GM19463 (cell line): ENCODE results near the gene CTNNBIP1.
A peak's percentile ranks its signal among the peaks of the same experiment; 100 is the strongest.

Experiments
- ATAC-seq: cut with Tn5 transposase; IDR thresholded peaks from one replicate; pipeline ENCODE4 v1.9.1; 2021; ENCODE audit warnings: mild to moderate bottlenecking, moderate library complexity; ENCODE audit not compliant: unreplicated experiment

CTNNBIP1 gene

GRCh38 chr1:9881838-9882249, 28.2 kb downstream of the CTNNBIP1 start:
- no peak for ATAC-seq

GRCh38 chr1:9878404-9878803, 31.7 kb downstream of the CTNNBIP1 start:
- no peak for ATAC-seq

- no peak for ATAC-seq
Measured at GRCh38 chr1:9877962-9878361, 32.1 kb downstream of the CTNNBIP1 start.

- no peak for ATAC-seq
Measured at GRCh38 chr1:9875636-9876000, 34.5 kb downstream of the CTNNBIP1 start.

GRCh38 chr1:9874959-9875635, 35.0 kb downstream of the CTNNBIP1 start:
- ATAC-seq = peak; percentile 56

- no peak for ATAC-seq
Measured at GRCh38 chr1:9874412-9874811, 35.7 kb downstream of the CTNNBIP1 start.

- no peak for ATAC-seq
Measured at GRCh38 chr1:9873992-9874391, 36.1 kb downstream of the CTNNBIP1 start.

- no peak for ATAC-seq
Measured at GRCh38 chr1:9873385-9873784, 36.7 kb downstream of the CTNNBIP1 start.

- no peak for ATAC-seq
Measured at GRCh38 chr1:9872430-9873165, 37.5 kb downstream of the CTNNBIP1 start.

- no peak for ATAC-seq
Measured at GRCh38 chr1:9871707-9872425, 38.2 kb downstream of the CTNNBIP1 start.

- ATAC-seq = no peak
Measured at GRCh38 chr1:9871021-9871420, 39.0 kb downstream of the CTNNBIP1 start.

GRCh38 chr1:9870572-9870971, 39.5 kb downstream of the CTNNBIP1 start:
- no peak for ATAC-seq

GRCh38 chr1:9869831-9870251, 40.2 kb downstream of the CTNNBIP1 start:
- ATAC-seq = no peak

GRCh38 chr1:9868244-9868590, 41.9 kb downstream of the CTNNBIP1 start:
- ATAC-seq = no peak

- ATAC-seq = no peak
Measured at GRCh38 chr1:9867408-9868243, 42.4 kb downstream of the CTNNBIP1 start.

GRCh38 chr1:9866836-9867235, 43.2 kb downstream of the CTNNBIP1 start:
- ATAC-seq = no peak

- ATAC-seq = no peak
Measured at GRCh38 chr1:9865724-9866123, 44.3 kb downstream of the CTNNBIP1 start.

GRCh38 chr1:9863371-9863770, 46.7 kb downstream of the CTNNBIP1 start:
- no peak for ATAC-seq

GRCh38 chr1:9861360-9861759, 48.7 kb downstream of the CTNNBIP1 start:
- no peak for ATAC-seq

- ATAC-seq = no peak
Measured at GRCh38 chr1:9860887-9861286, 49.2 kb downstream of the CTNNBIP1 start.
